HG03060 (cell line): Measurements from ENCODE around the gene GRPEL2.

Experiments used
- ATAC-seq: cut with Tn5 transposase; IDR thresholded peaks from one replicate; pipeline ENCODE4 v1.9.1; 2021; ENCODE audit warnings: low read depth, moderate number of reproducible peaks; ENCODE audit not compliant: unreplicated experiment

Gene GRPEL2

DNA sequence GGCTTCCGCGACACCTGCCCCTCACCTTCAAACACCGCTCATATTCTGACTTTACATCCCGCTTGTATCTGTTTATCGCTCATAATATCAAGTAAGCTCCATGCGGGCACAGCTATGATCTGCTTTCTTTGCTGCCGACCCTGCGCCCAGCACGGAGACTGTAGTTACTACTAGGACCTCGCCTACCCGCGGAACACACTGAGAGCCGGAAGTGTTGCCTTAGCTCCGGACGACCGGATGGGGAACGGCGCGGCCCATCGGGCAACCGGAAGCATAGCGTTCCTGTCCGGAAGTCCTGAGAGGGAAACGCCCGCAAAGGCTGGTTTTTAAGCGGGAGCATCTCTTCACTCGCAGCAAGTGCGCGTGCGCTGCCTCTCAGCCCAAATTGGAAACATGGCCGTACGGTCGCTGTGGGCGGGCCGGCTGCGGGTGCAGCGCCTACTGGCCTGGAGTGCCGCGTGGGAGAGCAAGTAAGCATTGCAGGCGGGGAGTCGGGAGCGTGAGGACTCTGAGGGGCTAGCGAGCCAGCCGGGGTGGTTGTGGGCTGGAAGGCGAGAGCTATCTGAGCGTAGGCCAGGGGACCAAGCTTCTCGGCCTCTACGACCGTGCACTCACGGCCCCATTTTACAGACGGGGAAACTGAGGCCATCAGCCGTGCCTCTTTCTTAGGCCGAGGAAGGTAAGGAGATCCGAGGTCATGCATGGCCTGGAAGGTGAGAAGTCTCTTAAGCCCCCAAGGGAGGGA is at the start of gene GRPEL2:
TSS of gene GRPEL2 (plus strand) at position 353 of the 745 bp plus-strand sequence. CDS start at position 394, 41 bp downstream.
- ATAC-seq = peak; percentile 89

- ATAC-seq = no peak
These were observed 47.8 kb upstream of the GRPEL2 start for GRCh38 chr5:149297340-149298025.

- no peak for ATAC-seq
These were observed 47.1 kb upstream of the GRPEL2 start for GRCh38 chr5:149298163-149298562.

- no peak for ATAC-seq
These were observed 46.4 kb upstream of the GRPEL2 start for GRCh38 chr5:149298842-149299404.

- no peak for ATAC-seq
These were observed 45.7 kb upstream of the GRPEL2 start for GRCh38 chr5:149299451-149300054.

GRCh38 chr5:149300441-149300840 is 44.9 kb upstream of the GRPEL2 start:
- ATAC-seq = no peak

- ATAC-seq = no peak
These were observed 44.1 kb upstream of the GRPEL2 start for GRCh38 chr5:149301049-149301743.

- no peak for ATAC-seq
These were observed 43.4 kb upstream of the GRPEL2 start for GRCh38 chr5:149301744-149302380.

GRCh38 chr5:149302641-149303040 is 42.7 kb upstream of the GRPEL2 start:
- no peak for ATAC-seq

GRCh38 chr5:149303210-149303609 is 42.1 kb upstream of the GRPEL2 start:
- ATAC-seq = no peak

GRCh38 chr5:149304195-149305078 is 40.9 kb upstream of the GRPEL2 start:
- ATAC-seq = no peak

DNA sequence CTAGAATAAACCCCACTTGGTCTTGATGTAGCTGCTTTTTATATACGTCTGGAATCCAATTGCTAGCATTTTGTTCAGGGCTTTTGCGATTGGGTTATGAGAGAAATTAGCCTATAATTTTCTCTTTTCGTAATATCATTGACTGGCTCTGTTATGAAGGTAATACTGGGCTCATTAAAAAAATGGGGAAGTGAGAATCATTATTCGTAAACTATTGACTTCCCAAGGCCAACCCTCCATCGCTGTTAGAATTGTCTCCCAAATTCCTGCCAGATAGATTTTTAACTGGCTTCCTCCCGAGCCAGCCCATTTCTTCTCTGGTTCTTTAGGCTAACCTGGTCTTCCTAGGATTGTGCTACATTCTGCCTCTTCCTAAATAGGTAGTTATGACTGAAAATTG is 35.9 kb upstream of the GRPEL2 start:
- no peak for ATAC-seq

GRCh38 chr5:149310488-149310887 is 34.8 kb upstream of the GRPEL2 start:
- no peak for ATAC-seq

DNA sequence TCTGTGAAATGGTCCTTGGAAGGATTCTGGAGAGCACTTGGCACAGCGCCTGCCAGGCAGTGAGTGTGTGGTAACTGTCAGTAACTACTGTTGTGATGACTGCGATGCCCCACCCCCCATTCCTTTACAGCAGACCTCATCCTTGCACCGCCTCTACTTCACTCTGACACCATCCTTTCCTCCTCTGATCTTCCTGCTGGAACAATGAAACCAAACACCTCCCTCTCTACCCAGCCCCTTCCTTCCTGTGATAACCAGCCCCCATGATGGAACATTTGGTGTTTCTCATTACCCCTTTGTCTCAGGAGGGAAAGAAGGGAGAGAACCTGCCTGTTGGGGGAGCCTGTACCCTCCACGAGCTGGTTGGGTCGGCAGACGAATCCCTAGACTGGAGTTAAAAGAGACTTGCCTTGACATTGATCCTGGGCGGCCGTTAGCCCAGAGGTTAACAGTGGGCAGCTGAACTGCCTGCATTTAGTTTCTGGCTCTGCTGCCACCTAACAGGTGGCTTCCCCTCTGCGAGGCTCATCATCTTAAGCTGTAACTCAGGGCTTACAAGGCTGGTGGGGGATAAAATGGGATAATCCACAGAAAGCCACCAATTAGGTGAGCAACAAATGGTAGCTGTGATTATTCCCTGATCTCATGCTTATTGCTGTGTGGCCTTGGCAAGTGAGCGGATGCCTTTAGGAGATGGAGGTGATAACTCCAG is 34.2 kb upstream of the GRPEL2 start:
- ATAC-seq = no peak

DNA sequence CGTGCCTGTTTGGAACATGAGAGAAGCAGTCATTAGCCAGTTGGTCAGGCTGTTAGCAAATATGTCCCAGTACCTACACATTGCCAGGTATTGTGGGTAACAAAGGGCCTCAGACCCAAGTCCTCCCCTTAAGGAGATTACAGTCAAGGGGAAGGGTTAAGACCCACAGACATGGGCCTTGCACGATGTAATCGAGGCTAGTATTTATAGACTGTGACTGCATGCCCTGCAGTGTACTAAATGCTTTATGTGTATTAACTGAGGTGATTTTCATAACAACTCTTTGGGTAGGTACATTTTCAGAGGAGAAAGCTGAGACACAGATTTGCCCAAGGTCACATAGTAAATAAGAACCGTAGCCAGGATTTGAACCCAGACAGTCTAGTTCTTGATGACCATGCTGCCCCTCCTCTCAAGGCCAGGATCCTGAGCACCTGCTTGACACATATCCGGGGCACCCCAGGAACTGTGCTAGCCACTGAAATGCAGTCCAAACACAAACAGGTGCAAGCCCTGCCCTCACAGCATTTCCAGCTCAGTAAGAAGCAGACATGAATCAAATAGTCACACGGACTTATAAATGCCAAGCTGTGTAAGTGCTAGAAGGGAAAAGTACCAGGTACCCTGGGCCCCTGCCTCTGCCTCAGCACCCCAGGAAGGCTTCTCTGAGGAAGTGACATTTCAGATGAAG is 32.0 kb upstream of the GRPEL2 start:
- no peak for ATAC-seq

DNA sequence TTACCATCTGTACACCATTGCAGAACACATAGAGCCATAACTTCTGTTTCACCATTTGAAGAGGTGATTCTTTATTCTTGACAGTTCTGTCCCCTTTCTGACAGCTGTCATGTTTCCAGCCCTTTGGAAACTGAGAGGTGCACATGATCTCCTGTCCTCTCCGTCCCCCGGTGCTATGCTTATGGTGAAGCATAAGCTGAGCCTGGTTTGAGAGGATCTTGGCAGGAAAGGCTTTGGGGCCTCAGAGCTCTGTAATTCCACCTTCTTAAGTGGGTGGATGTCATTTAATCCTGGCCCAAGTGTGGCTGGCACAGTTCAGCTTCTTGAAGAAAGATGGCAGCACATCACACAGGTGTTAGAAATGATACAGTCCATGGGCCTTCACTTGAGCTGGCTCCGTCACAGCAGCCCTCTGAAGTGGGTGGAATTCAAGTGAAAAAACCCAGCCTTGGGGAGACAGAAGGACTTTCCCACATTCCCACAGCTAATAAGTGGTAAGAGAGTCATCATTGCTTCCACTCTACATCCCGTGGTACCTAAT is 30.7 kb upstream of the GRPEL2 start:
- ATAC-seq = no peak

DNA sequence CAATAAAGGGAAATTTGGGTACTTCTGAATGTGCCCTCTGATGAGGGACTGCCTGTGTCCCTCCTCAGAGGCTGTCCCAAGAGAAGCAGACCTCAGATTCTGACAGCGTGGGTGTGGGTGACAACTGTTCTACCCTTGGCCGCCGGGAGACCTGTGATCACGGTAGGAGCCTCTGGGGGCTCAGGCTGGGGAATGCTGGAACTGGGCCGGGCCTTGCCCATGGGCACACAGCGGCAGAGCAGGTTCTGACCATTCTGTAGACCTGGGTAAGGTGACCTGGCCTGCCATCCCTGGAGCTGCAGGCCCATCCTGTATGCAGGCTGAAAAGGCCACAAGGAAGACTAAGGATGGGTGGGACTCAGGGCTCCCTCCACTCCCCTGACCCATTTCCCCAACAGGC is 29.5 kb upstream of the GRPEL2 start:
- ATAC-seq = no peak
